ENCODE data around the gene RIMS1. TPM values are rescaled to one million over a fixed set of nuclear protein-coding genes. Genes with fewer than 3 reads are reported as not detected.

RIMS1 gene
- total and polyA plus RNA-seq, 2 donors (not counting 1 experiment from before 2014, with no cell fraction given) = not detected

DNA sequence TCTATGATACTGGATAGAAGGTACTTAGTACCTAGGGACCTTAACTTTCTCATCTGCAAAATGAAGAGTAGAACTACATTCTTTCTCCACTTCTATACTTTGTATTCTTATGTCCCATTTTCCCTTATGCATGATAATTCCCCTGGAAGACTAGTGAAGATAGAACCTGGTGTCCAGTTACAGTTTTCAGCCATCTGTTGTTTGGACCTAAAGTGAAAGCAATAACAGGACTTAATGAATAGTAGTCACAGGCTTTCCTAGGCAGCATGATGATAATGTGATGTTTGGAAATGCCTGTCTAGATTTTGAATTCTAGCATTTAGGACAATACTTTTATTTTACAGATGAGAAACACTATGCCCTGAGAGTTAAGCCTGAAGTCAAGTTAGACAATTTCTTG, 153.8 kb downstream of the RIMS1 start:
- CTCF ChIA-PET = no interaction called here
- POLR2A ChIA-PET = no interaction called here
- no peaks in the 10 kb centered on the region for H3K4me1 Mint-ChIP-seq
- H3K27ac Mint-ChIP-seq = no peak overlapping the region
- H3K27ac ChIP-seq (ENCODE audit: low read length in 2 of 2) = no peak overlapping the region
- no peak for ATAC-seq (ENCODE audit: low read depth)
- no peaks in the 10 kb centered on the region for H3K9me3 ChIP-seq (ENCODE audit: control extremely low read depth in 1 of 3, control insufficient read depth in 2 of 3, insufficient read depth in 1 of 3, low read length in 2 of 3)
- no peaks in the 10 kb centered on the region for H3K79me2 ChIP-seq (ENCODE audit: control insufficient read depth, insufficient read depth, low read length)
- no peak overlapping the region for H2AFZ ChIP-seq (ENCODE audit: insufficient read depth, low read depth, low read length, poor library complexity, severe bottlenecking)
- H3K4me1 ChIP-seq (ENCODE audit: control insufficient read depth in 2 of 2, insufficient read depth in 2 of 2, low read length in 2 of 2) = no peaks in the 10 kb centered on the region
- no peak overlapping the region for H3K9ac ChIP-seq (ENCODE audit: low read length)
- no peak for DNase-seq
- H3K4me3 Mint-ChIP-seq = no peak overlapping the region
- TF ChIP-seq EZH2 (IDR thresholded peaks at IDR 0.05; ENCODE audit: borderline replicate concordance, insufficient read depth, low read depth, low read length, poor library complexity, severe bottlenecking) = no peak
- TF ChIP-seq, protein P1, sequence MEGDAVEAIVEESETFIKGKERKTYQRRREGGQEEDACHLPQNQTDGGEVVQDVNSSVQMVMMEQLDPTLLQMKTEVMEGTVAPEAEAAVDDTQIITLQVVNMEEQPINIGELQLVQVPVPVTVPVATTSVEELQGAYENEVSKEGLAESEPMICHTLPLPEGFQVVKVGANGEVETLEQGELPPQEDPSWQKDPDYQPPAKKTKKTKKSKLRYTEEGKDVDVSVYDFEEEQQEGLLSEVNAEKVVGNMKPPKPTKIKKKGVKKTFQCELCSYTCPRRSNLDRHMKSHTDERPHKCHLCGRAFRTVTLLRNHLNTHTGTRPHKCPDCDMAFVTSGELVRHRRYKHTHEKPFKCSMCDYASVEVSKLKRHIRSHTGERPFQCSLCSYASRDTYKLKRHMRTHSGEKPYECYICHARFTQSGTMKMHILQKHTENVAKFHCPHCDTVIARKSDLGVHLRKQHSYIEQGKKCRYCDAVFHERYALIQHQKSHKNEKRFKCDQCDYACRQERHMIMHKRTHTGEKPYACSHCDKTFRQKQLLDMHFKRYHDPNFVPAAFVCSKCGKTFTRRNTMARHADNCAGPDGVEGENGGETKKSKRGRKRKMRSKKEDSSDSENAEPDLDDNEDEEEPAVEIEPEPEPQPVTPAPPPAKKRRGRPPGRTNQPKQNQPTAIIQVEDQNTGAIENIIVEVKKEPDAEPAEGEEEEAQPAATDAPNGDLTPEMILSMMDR (IDR thresholded peaks at IDR 0.05) = no peak
- no peaks in the 10 kb centered on the region for H3K9me3 Mint-ChIP-seq (ENCODE audit: insufficient read depth)
- intact Hi-C loops (cut with micrococcal nuclease) = no loop called here
- no peaks in the 10 kb centered on the region for H4K20me1 ChIP-seq (ENCODE audit: control insufficient read depth, insufficient read depth, low read length, poor library complexity, severe bottlenecking)
- no peak overlapping the region for H3K4me3 ChIP-seq (ENCODE audit: control extremely low read depth in 1 of 5, extremely low read depth in 1 of 5, insufficient read depth in 1 of 5, low read depth in 2 of 5, low read length in 4 of 5)
- no peaks in the 10 kb centered on the region for H3K36me3 ChIP-seq (replicated peaks in 1 of 2; ENCODE audit: control extremely low read depth in 1 of 2, control insufficient read depth in 1 of 2, extremely low read depth in 1 of 2, insufficient read depth in 2 of 2, low read length in 1 of 2)
- H3K27me3 Mint-ChIP-seq = no peaks in the 10 kb centered on the region
- H3K27me3 ChIP-seq (replicated peaks in 1 of 4; ENCODE audit: control extremely low read depth in 1 of 4, control insufficient read depth in 3 of 4, insufficient read depth in 4 of 4, low read length in 3 of 4) = no peaks in the 10 kb centered on the region
- no peak overlapping the region for H3K4me2 ChIP-seq (replicated peaks; ENCODE audit: low read depth, low read length, poor library complexity, severe bottlenecking)

DNA sequence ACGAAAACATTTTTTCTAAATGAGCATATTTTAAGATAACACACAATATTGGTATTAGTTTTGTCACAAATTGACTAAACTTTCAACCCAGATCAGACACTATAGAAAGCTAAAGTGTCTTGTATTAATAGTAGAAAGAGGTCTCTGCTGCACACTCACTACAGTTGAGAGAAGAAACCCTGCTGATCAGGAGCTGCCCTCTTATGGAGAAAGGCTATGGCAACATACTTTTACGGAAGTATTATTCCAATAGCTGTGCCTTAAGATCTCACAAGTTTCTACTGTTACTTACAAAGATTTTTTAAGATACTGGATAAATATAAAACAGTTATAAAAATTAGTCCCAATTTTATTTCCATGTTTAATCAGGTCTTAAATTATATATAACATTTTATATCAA, 155.7 kb downstream of the RIMS1 start:
- no peaks in the 10 kb centered on the region for H3K79me2 ChIP-seq (ENCODE audit: control insufficient read depth, insufficient read depth, low read length)
- no peak overlapping the region for H3K4me2 ChIP-seq (replicated peaks; ENCODE audit: low read depth, low read length, poor library complexity, severe bottlenecking)
- no peaks in the 10 kb centered on the region for H3K9me3 ChIP-seq (ENCODE audit: control extremely low read depth in 1 of 3, control insufficient read depth in 2 of 3, insufficient read depth in 1 of 3, low read length in 2 of 3)
- DNase-seq (no peak), ATAC-seq (ENCODE audit: low read depth) (no peak)
- H3K9me3 Mint-ChIP-seq (ENCODE audit: insufficient read depth) = no peaks in the 10 kb centered on the region
- no peak overlapping the region for H3K9ac ChIP-seq (ENCODE audit: low read length)
- H3K36me3 ChIP-seq (replicated peaks in 1 of 2; ENCODE audit: control extremely low read depth in 1 of 2, control insufficient read depth in 1 of 2, extremely low read depth in 1 of 2, insufficient read depth in 2 of 2, low read length in 1 of 2) = no peaks in the 10 kb centered on the region
- no peaks in the 10 kb centered on the region for H3K27me3 Mint-ChIP-seq
- no peak for TF ChIP-seq EZH2 (IDR thresholded peaks at IDR 0.05; ENCODE audit: borderline replicate concordance, insufficient read depth, low read depth, low read length, poor library complexity, severe bottlenecking)
- TF ChIP-seq, protein P1 (IDR thresholded peaks at IDR 0.05) = no peak
- no peak overlapping the region for H3K27ac ChIP-seq (ENCODE audit: low read length in 2 of 2)
- no peaks in the 10 kb centered on the region for H3K4me1 ChIP-seq (ENCODE audit: control insufficient read depth in 2 of 2, insufficient read depth in 2 of 2, low read length in 2 of 2)
- no peak overlapping the region for H3K4me3 ChIP-seq (ENCODE audit: control extremely low read depth in 1 of 5, extremely low read depth in 1 of 5, insufficient read depth in 1 of 5, low read depth in 2 of 5, low read length in 4 of 5)
- intact Hi-C loops (cut with micrococcal nuclease) = no loop called here
- H3K27ac Mint-ChIP-seq = no peak overlapping the region
- ChIA-PET POLR2A (no interaction called here), CTCF (no interaction called here)
- no peak overlapping the region for H2AFZ ChIP-seq (ENCODE audit: insufficient read depth, low read depth, low read length, poor library complexity, severe bottlenecking)
- no CpG with 5 or more reads among the region's 2 CpGs for WGBS (ENCODE audit: insufficient coverage)
- H4K20me1 ChIP-seq (ENCODE audit: control insufficient read depth, insufficient read depth, low read length, poor library complexity, severe bottlenecking) = no peaks in the 10 kb centered on the region
- H3K4me3 Mint-ChIP-seq = no peak overlapping the region
- H3K4me1 Mint-ChIP-seq = no peaks in the 10 kb centered on the region
- H3K27me3 ChIP-seq (replicated peaks in 1 of 4; ENCODE audit: control extremely low read depth in 1 of 4, control insufficient read depth in 3 of 4, insufficient read depth in 4 of 4, low read length in 3 of 4) = no peaks in the 10 kb centered on the region

Measured in B cell (primary cell).